ENCODE results near the gene PIP5KL1.
A peak's percentile ranks its signal among the peaks of the same experiment; 100 is the strongest.

The PIP5KL1 gene

DNA sequence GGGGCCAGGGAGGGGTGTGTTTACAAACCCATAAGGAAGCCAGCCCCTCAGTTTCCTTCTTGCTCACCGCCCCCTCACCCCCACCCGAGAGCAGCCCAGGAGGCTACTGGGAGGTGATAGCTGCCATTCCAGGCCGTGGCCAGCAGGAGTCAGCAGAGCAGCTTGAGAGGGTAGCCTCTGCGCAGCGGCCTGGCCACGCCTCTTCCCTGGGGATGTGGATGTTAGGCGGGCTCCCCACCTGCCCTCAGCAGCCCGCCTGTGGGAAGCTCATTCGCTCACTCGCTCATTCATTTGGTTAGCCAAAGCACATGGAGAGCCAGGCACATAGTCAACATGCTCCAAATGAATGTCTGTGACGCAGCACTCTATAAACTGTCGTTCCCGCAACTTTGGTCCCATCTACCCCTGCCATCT, 13.2 kb upstream of the PIP5KL1 start:
- Histone ChIP-seq H3K27me3 (ENCODE audit: insufficient read depth, low read length) (no peaks in the 10 kb centered on the region), H2AFZ (ENCODE audit: low read length) (no peak overlapping the region), H3K9ac (ENCODE audit: low read length) (no peak overlapping the region), H3K9me3 (ENCODE audit: low read length) (no peaks in the 10 kb centered on the region), H3K4me1 (ENCODE audit: insufficient read depth, low read length, severe bottlenecking) (peaks cover under 1% of the 10 kb centered on the region), H3K4me2 (ENCODE audit: low read length) (no peak overlapping the region), H4K20me1 (ENCODE audit: insufficient read depth, low read length) (no peaks in the 10 kb centered on the region), H3K9me2 (ENCODE audit: low read depth, low read length) (no peaks in the 10 kb centered on the region), H3K27ac (ENCODE audit: low read depth, low read length, poor library complexity, severe bottlenecking) (peak overlapping the region; percentile 36), H3K79me2 (ENCODE audit: insufficient read depth, low read length) (no peaks in the 10 kb centered on the region), H3K4me3 (ENCODE audit: low read depth, low read length, poor library complexity, severe bottlenecking) (no peak overlapping the region), H3F3A (ENCODE audit: insufficient read depth, low read length) (no peaks in the 10 kb centered on the region), H3K36me3 (ENCODE audit: insufficient read depth, low read length) (peaks cover 77% of the 10 kb centered on the region)
- TF ChIP-seq, protein P1, sequence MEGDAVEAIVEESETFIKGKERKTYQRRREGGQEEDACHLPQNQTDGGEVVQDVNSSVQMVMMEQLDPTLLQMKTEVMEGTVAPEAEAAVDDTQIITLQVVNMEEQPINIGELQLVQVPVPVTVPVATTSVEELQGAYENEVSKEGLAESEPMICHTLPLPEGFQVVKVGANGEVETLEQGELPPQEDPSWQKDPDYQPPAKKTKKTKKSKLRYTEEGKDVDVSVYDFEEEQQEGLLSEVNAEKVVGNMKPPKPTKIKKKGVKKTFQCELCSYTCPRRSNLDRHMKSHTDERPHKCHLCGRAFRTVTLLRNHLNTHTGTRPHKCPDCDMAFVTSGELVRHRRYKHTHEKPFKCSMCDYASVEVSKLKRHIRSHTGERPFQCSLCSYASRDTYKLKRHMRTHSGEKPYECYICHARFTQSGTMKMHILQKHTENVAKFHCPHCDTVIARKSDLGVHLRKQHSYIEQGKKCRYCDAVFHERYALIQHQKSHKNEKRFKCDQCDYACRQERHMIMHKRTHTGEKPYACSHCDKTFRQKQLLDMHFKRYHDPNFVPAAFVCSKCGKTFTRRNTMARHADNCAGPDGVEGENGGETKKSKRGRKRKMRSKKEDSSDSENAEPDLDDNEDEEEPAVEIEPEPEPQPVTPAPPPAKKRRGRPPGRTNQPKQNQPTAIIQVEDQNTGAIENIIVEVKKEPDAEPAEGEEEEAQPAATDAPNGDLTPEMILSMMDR (IDR thresholded peaks at IDR 0.05; ENCODE audit: low read length): peak; percentile 93
- TF ChIP-seq EZH2 (IDR thresholded peaks at IDR 0.05; ENCODE audit: borderline replicate concordance, low read length): no peak

DNA sequence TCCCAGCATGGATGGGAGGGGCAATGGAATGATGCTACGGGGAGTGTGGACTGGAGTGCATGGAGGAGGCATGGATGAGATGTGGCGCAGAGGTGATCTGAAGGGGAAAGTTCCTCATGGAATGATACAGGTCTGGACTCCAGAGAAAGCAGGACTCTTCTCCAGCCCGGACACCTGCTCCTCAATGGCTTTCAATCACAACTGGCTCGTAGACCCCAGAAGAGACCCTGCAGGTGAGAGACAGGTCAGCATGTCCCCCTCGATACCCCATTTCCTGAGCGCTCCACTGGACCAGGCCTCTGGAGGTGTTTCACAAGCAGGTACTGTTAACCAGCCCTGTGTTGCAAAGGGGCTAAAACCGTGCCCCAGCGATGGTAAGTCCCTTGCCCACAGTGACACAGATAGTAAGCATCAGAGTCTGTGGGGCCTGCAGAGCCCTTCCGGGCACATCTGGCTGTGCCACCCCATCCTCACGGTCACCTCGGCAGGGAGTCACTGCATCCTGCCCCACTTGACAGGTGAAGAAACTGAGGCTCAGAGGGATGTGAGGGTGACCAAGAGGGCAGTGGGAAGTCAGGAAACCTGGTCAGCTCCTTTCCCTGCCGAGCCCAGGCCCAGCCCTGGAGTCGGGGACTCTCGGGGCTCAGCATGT, 12.6 kb upstream of the PIP5KL1 start:
- Histone ChIP-seq H3K4me2 (ENCODE audit: low read length) (no peak overlapping the region), H3K27ac (ENCODE audit: low read depth, low read length, poor library complexity, severe bottlenecking) (no peak overlapping the region), H3K36me3 (ENCODE audit: insufficient read depth, low read length) (peaks cover 75% of the 10 kb centered on the region), H3K9me2 (ENCODE audit: low read depth, low read length) (no peaks in the 10 kb centered on the region), H3F3A (ENCODE audit: insufficient read depth, low read length) (no peaks in the 10 kb centered on the region), H3K79me2 (ENCODE audit: insufficient read depth, low read length) (no peaks in the 10 kb centered on the region), H2AFZ (ENCODE audit: low read length) (no peak overlapping the region), H3K4me3 (ENCODE audit: low read depth, low read length, poor library complexity, severe bottlenecking) (no peak overlapping the region), H3K9me3 (ENCODE audit: low read length) (no peaks in the 10 kb centered on the region), H3K27me3 (ENCODE audit: insufficient read depth, low read length) (no peaks in the 10 kb centered on the region), H4K20me1 (ENCODE audit: insufficient read depth, low read length) (no peaks in the 10 kb centered on the region), H3K4me1 (ENCODE audit: insufficient read depth, low read length, severe bottlenecking) (peaks cover 6% of the 10 kb centered on the region), H3K9ac (ENCODE audit: low read length) (no peak overlapping the region)
- TF ChIP-seq, protein P1 (IDR thresholded peaks at IDR 0.05; ENCODE audit: low read length): 0 out of 2 replicates have a peak, but pooled peaks have one; percentile 4
- no peak for TF ChIP-seq EZH2 (IDR thresholded peaks at IDR 0.05; ENCODE audit: borderline replicate concordance, low read length)

DNA sequence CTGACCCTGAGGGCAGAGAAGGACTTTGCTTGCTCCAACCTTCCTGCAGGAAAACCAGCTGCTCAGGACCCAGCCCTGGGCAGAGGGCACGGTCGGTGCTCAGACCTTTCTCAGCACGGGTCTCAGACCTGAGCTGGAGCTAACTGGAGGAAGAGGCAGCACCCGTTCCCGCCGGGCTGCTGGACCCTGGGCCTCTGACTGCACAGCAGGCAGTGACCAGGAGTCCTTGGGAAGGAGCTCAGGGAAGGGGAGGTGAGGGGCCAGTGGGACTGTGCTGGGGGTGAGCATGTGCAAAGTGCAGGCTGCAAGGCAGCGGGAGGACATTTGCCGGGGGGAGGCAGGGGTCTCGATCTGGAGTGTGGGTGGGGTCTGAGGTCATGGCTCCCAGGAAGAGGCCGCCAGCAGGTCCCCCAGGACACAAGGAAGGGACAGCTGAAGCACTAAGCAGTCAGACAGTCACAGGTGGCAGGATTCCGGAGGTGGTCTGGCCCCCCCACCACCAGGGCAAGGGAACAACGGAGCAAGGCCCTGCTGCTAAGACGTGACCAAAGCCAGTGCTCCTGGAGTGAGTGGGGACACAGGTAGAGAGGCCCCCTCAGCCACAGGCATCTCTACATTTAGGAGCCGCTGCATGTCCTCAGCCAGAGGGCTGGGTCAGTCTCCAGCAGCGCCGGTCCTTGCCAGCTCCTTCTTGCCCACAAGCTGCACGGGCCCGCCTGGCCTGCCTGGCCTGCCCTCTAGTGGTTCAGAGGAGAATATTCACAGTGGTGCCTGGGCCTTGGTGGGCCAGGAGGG, 11.8 kb upstream of the PIP5KL1 start:
- no peaks in the 10 kb centered on the region for H3K9me3 ChIP-seq (ENCODE audit: low read length)

More for the DNA sequence above, 11.8 kb upstream of the PIP5KL1 start:
- Histone ChIP-seq H3F3A (ENCODE audit: insufficient read depth, low read length) (no peaks in the 10 kb centered on the region), H3K4me1 (ENCODE audit: insufficient read depth, low read length, severe bottlenecking) (peaks cover 9% of the 10 kb centered on the region), H3K9me2 (ENCODE audit: low read depth, low read length) (no peaks in the 10 kb centered on the region), H3K9ac (ENCODE audit: low read length) (no peak overlapping the region), H3K27me3 (ENCODE audit: insufficient read depth, low read length) (no peaks in the 10 kb centered on the region), H3K36me3 (ENCODE audit: insufficient read depth, low read length) (peaks cover 68% of the 10 kb centered on the region), H3K4me3 (ENCODE audit: low read depth, low read length, poor library complexity, severe bottlenecking) (no peak overlapping the region), H4K20me1 (ENCODE audit: insufficient read depth, low read length) (no peaks in the 10 kb centered on the region), H3K4me2 (ENCODE audit: low read length) (no peak overlapping the region), H3K27ac (ENCODE audit: low read depth, low read length, poor library complexity, severe bottlenecking) (no peak overlapping the region), H3K79me2 (ENCODE audit: insufficient read depth, low read length) (no peaks in the 10 kb centered on the region), H2AFZ (ENCODE audit: low read length) (no peak overlapping the region)
- TF ChIP-seq EZH2 (IDR thresholded peaks at IDR 0.05; ENCODE audit: borderline replicate concordance, low read length): no peak
- TF ChIP-seq, protein P1 (IDR thresholded peaks at IDR 0.05; ENCODE audit: low read length): peak; percentile 91
